Esophagus muscularis mucosa (tissue), 2 donors: ENCODE measurements around the gene MYO16.

Experiments
- EP300 ChIP-seq: sonication (generic); formaldehyde crosslinking; IDR thresholded peaks from one replicate; pipeline ENCODE4 v1.6.1; 2017; ENCODE audit warnings: antibody characterized with exemption
- POLR2A ChIP-seq: fragments of 450-650 bp; IDR thresholded peaks from one replicate; pipeline ENCODE4 v1.6.1; 2017; ENCODE audit warnings: antibody characterized with exemption, moderate library complexity, mild to moderate bottlenecking, low read depth

DNA sequence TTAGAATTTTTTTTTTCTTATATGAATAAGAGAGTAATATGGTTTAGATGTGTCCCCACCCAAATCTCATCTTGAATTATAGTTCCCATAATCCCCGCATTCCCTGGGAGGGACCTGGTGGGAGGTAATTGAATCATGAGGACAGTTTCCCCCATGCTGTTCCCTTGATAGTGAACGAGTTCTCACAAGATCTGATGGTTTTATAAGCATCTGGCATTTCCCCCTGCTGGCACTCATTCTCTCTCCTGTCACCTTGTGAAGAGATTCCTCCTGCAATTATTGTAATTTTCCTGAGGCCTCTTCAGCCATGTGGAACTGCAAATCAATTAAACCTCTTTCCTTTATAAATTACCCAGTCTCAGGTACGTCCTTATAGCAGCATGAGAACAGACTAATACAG, 205.7 kb downstream of the MYO16 start:
- TF ChIP-seq EP300 = no peak
- TF ChIP-seq POLR2A = no peak
